ENCODE measurements around the gene MISFA.

The MISFA gene

GRCh38 chr11:18590571-18590970 lies 9.0 kb upstream of the MISFA start:
- no peak for TF ChIP-seq TCF12 (IDR thresholded peaks at IDR 0.05; ENCODE audit: low read depth)
- no peak for TF ChIP-seq MAX (IDR thresholded peaks at IDR 0.05)
- TF ChIP-seq RAD21 (IDR thresholded peaks at IDR 0.05; ENCODE audit: low read depth) = no peak
- TF ChIP-seq CEBPB (IDR thresholded peaks at IDR 0.05) = no peak
- TF ChIP-seq EGR1 (IDR thresholded peaks at IDR 0.05) = no peak
- TF ChIP-seq FOXM1 (IDR thresholded peaks at IDR 0.05; ENCODE audit: borderline replicate concordance, low read depth) = no peak
- TF ChIP-seq ZBTB7A (IDR thresholded peaks at IDR 0.05; ENCODE audit: low read depth) = no peak
- no peak for TF ChIP-seq YY1 (IDR thresholded peaks at IDR 0.05; ENCODE audit: low read depth)
- TF ChIP-seq USF1 (IDR thresholded peaks at IDR 0.05) = no peak
- no peak for TF ChIP-seq NFIC (IDR thresholded peaks at IDR 0.05)
- no peak for TF ChIP-seq TEAD4 (IDR thresholded peaks at IDR 0.05)

- TF ChIP-seq YY1 (IDR thresholded peaks at IDR 0.05; ENCODE audit: low read depth) (no peak), MAX (IDR thresholded peaks at IDR 0.05) (no peak), CREB1 (IDR thresholded peaks at IDR 0.05; ENCODE audit: low read depth) (no peak)
These were observed 4.4 kb upstream of the MISFA start for GRCh38 chr11:18594999-18595749.

GRCh38 chr11:18600915-18601569 lies 1.5 kb downstream of the MISFA start:
- no peak for TF ChIP-seq USF1 (IDR thresholded peaks at IDR 0.05)
- no peak for TF ChIP-seq YY1 (IDR thresholded peaks at IDR 0.05; ENCODE audit: low read depth)
- no peak for TF ChIP-seq CEBPB (IDR thresholded peaks at IDR 0.05)
- no peak for TF ChIP-seq TCF12 (IDR thresholded peaks at IDR 0.05; ENCODE audit: low read depth)
- no peak for TF ChIP-seq TEAD4 (IDR thresholded peaks at IDR 0.05)
- TF ChIP-seq TAF1 (IDR thresholded peaks at IDR 0.05; ENCODE audit: low read depth) = no peak
- TF ChIP-seq EP300 (IDR thresholded peaks at IDR 0.05; ENCODE audit: borderline replicate concordance) = no peak

GRCh38 chr11:18608376-18608775 lies 8.8 kb downstream of the MISFA start:
- TF ChIP-seq MAX (IDR thresholded peaks at IDR 0.05) (no peak), EP300 (IDR thresholded peaks at IDR 0.05; ENCODE audit: borderline replicate concordance) (no peak), NFIC (IDR thresholded peaks at IDR 0.05) (no peak), ZBTB7A (IDR thresholded peaks at IDR 0.05; ENCODE audit: low read depth) (no peak), CEBPB (IDR thresholded peaks at IDR 0.05) (no peak), EGR1 (IDR thresholded peaks at IDR 0.05) (no peak), YY1 (IDR thresholded peaks at IDR 0.05; ENCODE audit: low read depth) (no peak), REST (IDR thresholded peaks at IDR 0.05; ENCODE audit: low read depth) (no peak), FOXM1 (IDR thresholded peaks at IDR 0.05; ENCODE audit: borderline replicate concordance, low read depth) (no peak), TAF1 (IDR thresholded peaks at IDR 0.05; ENCODE audit: low read depth) (no peak), RAD21 (IDR thresholded peaks at IDR 0.05; ENCODE audit: low read depth) (no peak), TCF12 (IDR thresholded peaks at IDR 0.05; ENCODE audit: low read depth) (no peak), TEAD4 (IDR thresholded peaks at IDR 0.05) (no peak), CREB1 (IDR thresholded peaks at IDR 0.05; ENCODE audit: low read depth) (no peak), USF1 (IDR thresholded peaks at IDR 0.05) (no peak)

- no peak for TF ChIP-seq TEAD4 (IDR thresholded peaks at IDR 0.05)
These were observed 11.6 kb downstream of the MISFA start for GRCh38 chr11:18611196-18611595.

- no peak for TF ChIP-seq REST (IDR thresholded peaks at IDR 0.05; ENCODE audit: low read depth)
- no peak for TF ChIP-seq YY1 (IDR thresholded peaks at IDR 0.05; ENCODE audit: low read depth)
- TF ChIP-seq FOXM1 (IDR thresholded peaks at IDR 0.05; ENCODE audit: borderline replicate concordance, low read depth) = no peak
- no peak for TF ChIP-seq CREB1 (IDR thresholded peaks at IDR 0.05; ENCODE audit: low read depth)
- TF ChIP-seq USF1 (IDR thresholded peaks at IDR 0.05) = no peak
- TF ChIP-seq TAF1 (IDR thresholded peaks at IDR 0.05; ENCODE audit: low read depth) = no peak
- no peak for TF ChIP-seq NFIC (IDR thresholded peaks at IDR 0.05)
- no peak for TF ChIP-seq RAD21 (IDR thresholded peaks at IDR 0.05; ENCODE audit: low read depth)
- no peak for TF ChIP-seq EP300 (IDR thresholded peaks at IDR 0.05; ENCODE audit: borderline replicate concordance)
- no peak for TF ChIP-seq MAX (IDR thresholded peaks at IDR 0.05)
- TF ChIP-seq TEAD4 (IDR thresholded peaks at IDR 0.05) = no peak
- no peak for TF ChIP-seq ZBTB7A (IDR thresholded peaks at IDR 0.05; ENCODE audit: low read depth)
- no peak for TF ChIP-seq TCF12 (IDR thresholded peaks at IDR 0.05; ENCODE audit: low read depth)
- no peak for TF ChIP-seq CEBPB (IDR thresholded peaks at IDR 0.05)
- no peak for TF ChIP-seq EGR1 (IDR thresholded peaks at IDR 0.05)
These were observed 12.8 kb downstream of the MISFA start for GRCh38 chr11:18612394-18612793.
